Measurements from ENCODE around the gene TMOD3. TPM values are rescaled to one million over a fixed set of nuclear protein-coding genes. Genes with fewer than 3 reads are reported as not detected.

Gene TMOD3
- total and polyA plus RNA-seq, 2 donors (not counting 1 experiment from before 2014, with no cell fraction given) = 33.7 to 35.3 TPM

DNA sequence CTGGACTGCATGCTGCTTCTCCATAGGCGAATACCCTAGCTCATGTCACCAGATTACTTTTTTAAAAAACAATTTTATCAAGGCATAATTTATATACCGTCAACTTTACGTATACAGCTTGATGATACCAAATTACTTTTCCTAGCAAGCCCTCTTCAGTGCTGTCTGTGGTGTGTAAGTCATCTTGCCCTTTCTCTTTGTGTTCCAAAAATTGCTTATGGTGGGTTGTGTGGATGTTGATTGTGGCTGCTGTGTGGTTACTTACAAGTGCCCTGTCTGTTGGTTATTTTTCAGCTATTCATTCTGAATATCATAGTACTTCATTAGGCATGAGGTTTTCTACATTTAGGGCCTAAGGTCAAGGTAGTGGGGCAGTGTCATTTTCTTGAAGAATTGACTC lies 12.8 kb downstream of the TMOD3 start:
- Histone ChIP-seq H3K4me3 (replicated peaks in 1 of 4; ENCODE audit: control extremely low read depth in 1 of 4, insufficient read depth in 1 of 4, low read depth in 3 of 4, low read length in 4 of 4) (no peak overlapping the region), H2AFZ (ENCODE audit: low read length) (no peak overlapping the region), H3K79me2 (ENCODE audit: control insufficient read depth, insufficient read depth, low read length) (peaks cover 93% of the 10 kb centered on the region), H3K9ac (ENCODE audit: insufficient read depth, low read length) (no peak overlapping the region), H3K4me2 (ENCODE audit: extremely low read depth, insufficient read depth, low read length) (no peak overlapping the region), H3K4me1 (ENCODE audit: control insufficient read depth, extremely low read depth, insufficient read depth, low read length) (peaks cover 24% of the 10 kb centered on the region), H3K27ac (ENCODE audit: insufficient read depth, low read length) (no peak overlapping the region), H4K20me1 (ENCODE audit: control insufficient read depth, extremely low read depth, insufficient read depth, low read length) (peaks cover 3% of the 10 kb centered on the region), H3K27me3 (ENCODE audit: control insufficient read depth, insufficient read depth, low read length) (no peaks in the 10 kb centered on the region), H3K9me3 (ENCODE audit: control insufficient read depth, insufficient read depth, low read depth, low read length) (no peaks in the 10 kb centered on the region), H3K36me3 (ENCODE audit: control insufficient read depth, insufficient read depth, low read length) (no peaks in the 10 kb centered on the region)
- TF ChIP-seq EZH2 (IDR thresholded peaks at IDR 0.05; ENCODE audit: low read length, missing control alignments) = no peak
- TF ChIP-seq, protein P1, sequence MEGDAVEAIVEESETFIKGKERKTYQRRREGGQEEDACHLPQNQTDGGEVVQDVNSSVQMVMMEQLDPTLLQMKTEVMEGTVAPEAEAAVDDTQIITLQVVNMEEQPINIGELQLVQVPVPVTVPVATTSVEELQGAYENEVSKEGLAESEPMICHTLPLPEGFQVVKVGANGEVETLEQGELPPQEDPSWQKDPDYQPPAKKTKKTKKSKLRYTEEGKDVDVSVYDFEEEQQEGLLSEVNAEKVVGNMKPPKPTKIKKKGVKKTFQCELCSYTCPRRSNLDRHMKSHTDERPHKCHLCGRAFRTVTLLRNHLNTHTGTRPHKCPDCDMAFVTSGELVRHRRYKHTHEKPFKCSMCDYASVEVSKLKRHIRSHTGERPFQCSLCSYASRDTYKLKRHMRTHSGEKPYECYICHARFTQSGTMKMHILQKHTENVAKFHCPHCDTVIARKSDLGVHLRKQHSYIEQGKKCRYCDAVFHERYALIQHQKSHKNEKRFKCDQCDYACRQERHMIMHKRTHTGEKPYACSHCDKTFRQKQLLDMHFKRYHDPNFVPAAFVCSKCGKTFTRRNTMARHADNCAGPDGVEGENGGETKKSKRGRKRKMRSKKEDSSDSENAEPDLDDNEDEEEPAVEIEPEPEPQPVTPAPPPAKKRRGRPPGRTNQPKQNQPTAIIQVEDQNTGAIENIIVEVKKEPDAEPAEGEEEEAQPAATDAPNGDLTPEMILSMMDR (conservative IDR thresholded peaks at IDR 0.05 in 1 of 2, IDR thresholded peaks at IDR 0.05 in 1 of 2; ENCODE audit: low read depth in 1 of 2, low read length in 2 of 2) = no peak
- DNase-seq (ENCODE audit: low read depth in 2 of 2) = no peak

DNA sequence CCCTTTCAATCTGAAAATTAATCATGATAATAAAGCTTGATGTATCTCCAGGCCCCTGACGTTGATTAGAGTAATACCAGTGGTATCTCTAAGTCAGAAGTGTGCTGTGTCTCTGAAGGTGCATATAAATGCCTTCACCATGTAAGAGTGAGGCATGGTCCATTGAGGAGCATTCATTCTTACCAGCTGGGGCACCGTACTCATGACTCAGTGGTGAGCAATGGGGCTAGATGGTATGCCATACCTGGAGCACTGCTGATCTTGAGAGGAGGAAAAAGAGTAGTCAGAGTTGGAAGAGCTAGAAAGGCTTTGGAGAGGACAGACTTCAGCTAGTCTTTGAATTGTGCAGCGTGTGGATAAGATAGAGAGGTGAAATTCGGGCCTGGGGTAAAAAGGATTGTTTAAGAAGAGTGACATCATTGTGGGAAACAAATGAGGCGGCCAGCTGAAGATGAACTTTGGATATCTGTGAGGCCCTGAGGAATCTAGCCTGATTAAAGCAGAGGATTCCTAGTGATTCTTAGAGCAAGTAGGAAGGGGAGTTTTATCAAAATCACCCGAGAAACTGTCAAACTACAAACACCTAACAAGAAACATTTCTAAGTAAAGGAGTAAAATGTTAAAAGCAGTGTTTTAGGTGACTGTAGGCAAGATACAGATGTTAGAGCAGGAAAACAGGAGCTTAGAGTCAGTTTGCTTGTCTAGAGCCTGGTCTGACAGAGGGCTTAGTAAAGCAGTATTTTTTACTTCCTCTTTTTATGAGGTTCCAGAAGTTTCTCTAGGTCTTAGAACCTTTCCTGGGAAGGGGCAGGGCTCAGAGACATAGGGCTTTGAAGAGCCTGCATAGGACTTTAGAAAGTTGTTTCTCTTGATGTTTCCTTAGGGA lies 13.6 kb downstream of the TMOD3 start:
- no peak overlapping the region for H3K27ac ChIP-seq (ENCODE audit: insufficient read depth, low read length)
- peaks cover 2% of the 10 kb centered on the region for H4K20me1 ChIP-seq (ENCODE audit: control insufficient read depth, extremely low read depth, insufficient read depth, low read length)
- H3K36me3 ChIP-seq (ENCODE audit: control insufficient read depth, insufficient read depth, low read length) = no peaks in the 10 kb centered on the region
- no peak overlapping the region for H3K4me2 ChIP-seq (ENCODE audit: extremely low read depth, insufficient read depth, low read length)
- H3K9me3 ChIP-seq (ENCODE audit: control insufficient read depth, insufficient read depth, low read depth, low read length) = no peaks in the 10 kb centered on the region
- H3K4me1 ChIP-seq (ENCODE audit: control insufficient read depth, extremely low read depth, insufficient read depth, low read length) = peaks cover 20% of the 10 kb centered on the region
- no peak overlapping the region for H3K9ac ChIP-seq (ENCODE audit: insufficient read depth, low read length)
- H2AFZ ChIP-seq (ENCODE audit: low read length) = no peak overlapping the region
- TF ChIP-seq EZH2 (IDR thresholded peaks at IDR 0.05; ENCODE audit: low read length, missing control alignments) = no peak
- TF ChIP-seq, protein P1 (conservative IDR thresholded peaks at IDR 0.05 in 1 of 2, IDR thresholded peaks at IDR 0.05 in 1 of 2; ENCODE audit: low read depth in 1 of 2, low read length in 2 of 2) = no peak
- no peak overlapping the region for H3K4me3 ChIP-seq (replicated peaks in 1 of 4; ENCODE audit: control extremely low read depth in 1 of 4, insufficient read depth in 1 of 4, low read depth in 3 of 4, low read length in 4 of 4)
- peaks cover 93% of the 10 kb centered on the region for H3K79me2 ChIP-seq (ENCODE audit: control insufficient read depth, insufficient read depth, low read length)
- no peaks in the 10 kb centered on the region for H3K27me3 ChIP-seq (ENCODE audit: control insufficient read depth, insufficient read depth, low read length)
- peak in 1 of 2 donors; percentile 82 for DNase-seq (ENCODE audit: low read depth in 2 of 2)

DNA sequence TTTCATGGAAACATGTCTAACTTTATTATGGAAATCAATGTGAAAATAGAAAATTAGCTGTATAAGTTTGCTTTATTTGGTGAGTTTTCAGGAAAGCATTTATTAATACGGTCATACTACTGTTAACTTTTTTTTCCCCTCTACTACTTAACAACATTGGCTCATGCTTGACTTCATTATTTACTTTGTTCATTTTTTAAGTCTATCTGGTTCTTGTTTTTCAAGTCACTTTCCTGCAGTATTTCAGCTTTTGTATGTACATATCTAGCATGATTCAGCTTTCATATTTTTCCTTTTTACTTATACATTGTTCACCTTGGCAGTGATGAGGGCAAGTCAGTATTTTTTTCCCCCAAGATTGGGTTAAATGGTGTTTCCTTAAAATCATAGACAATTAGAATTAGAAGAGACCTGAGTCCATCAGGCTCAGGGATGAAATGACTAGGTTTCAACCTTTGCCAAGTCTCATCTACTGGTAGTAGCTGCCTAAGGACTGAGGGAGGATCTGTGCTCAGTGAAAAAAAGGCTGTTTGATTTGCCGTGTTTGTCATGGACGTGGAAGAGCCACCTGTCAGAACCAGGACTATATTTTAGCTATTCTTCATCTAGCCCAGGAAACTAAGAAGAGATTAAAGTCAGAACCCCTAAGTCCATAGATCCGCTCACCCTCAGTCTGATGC lies 15.4 kb downstream of the TMOD3 start:
- no peak for TF ChIP-seq EZH2 (IDR thresholded peaks at IDR 0.05; ENCODE audit: low read length, missing control alignments)
- TF ChIP-seq, protein P1 (conservative IDR thresholded peaks at IDR 0.05 in 1 of 2, IDR thresholded peaks at IDR 0.05 in 1 of 2; ENCODE audit: low read depth in 1 of 2, low read length in 2 of 2) = no peak
- Histone ChIP-seq H3K27me3 (ENCODE audit: control insufficient read depth, insufficient read depth, low read length) (no peaks in the 10 kb centered on the region), H3K4me1 (ENCODE audit: control insufficient read depth, extremely low read depth, insufficient read depth, low read length) (peaks cover 19% of the 10 kb centered on the region), H3K79me2 (ENCODE audit: control insufficient read depth, insufficient read depth, low read length) (peaks cover 93% of the 10 kb centered on the region), H2AFZ (ENCODE audit: low read length) (no peak overlapping the region), H4K20me1 (ENCODE audit: control insufficient read depth, extremely low read depth, insufficient read depth, low read length) (no peaks in the 10 kb centered on the region), H3K4me3 (replicated peaks in 1 of 4; ENCODE audit: control extremely low read depth in 1 of 4, insufficient read depth in 1 of 4, low read depth in 3 of 4, low read length in 4 of 4) (no peak overlapping the region), H3K9ac (ENCODE audit: insufficient read depth, low read length) (no peak overlapping the region), H3K27ac (ENCODE audit: insufficient read depth, low read length) (peak overlapping the region; percentile 59), H3K36me3 (ENCODE audit: control insufficient read depth, insufficient read depth, low read length) (no peaks in the 10 kb centered on the region), H3K9me3 (ENCODE audit: control insufficient read depth, insufficient read depth, low read depth, low read length) (no peaks in the 10 kb centered on the region), H3K4me2 (ENCODE audit: extremely low read depth, insufficient read depth, low read length) (no peak overlapping the region)
- DNase-seq (ENCODE audit: low read depth in 2 of 2) = no peak
